Lower leg skin (tissue), 4 donors: ENCODE results near the gene F2R. TPM values are rescaled to one million over a fixed set of nuclear protein-coding genes. Genes with fewer than 3 reads are reported as not detected.

Source experiments
- DNase-seq, 2 donors: peaks; one replicate each; pipeline ENCODE4 v3.0.0-alpha.2; 2019; ENCODE audit warnings: low spot score in 2 of 2
- H3K4me3 ChIP-seq: fragments of 200-600 bp; sonication (generic); 2 replicates; pipeline ENCODE4 v1.5.1; 2017; ENCODE audit warnings: mild to moderate bottlenecking, low read depth; ENCODE audit not compliant: poor library complexity, severe bottlenecking
- CTCF ChIP-seq, 3 donors: fragments of 450-650 bp; IDR thresholded peaks; one replicate each; pipeline ENCODE4 v1.5.1; 2016; ENCODE audit warnings: antibody characterized with exemption in 3 of 3, mild to moderate bottlenecking in 3 of 3, moderate library complexity in 2 of 3
- POLR2A ChIP-seq, 2 donors: fragments of 450-650 bp; IDR thresholded peaks; one replicate each; pipeline ENCODE4 v1.6.1; 2016 to 2017; ENCODE audit warnings: antibody characterized with exemption in 2 of 2, mild to moderate bottlenecking in 1 of 2, moderate library complexity in 1 of 2
- WGBS, 2 donors: methylation state at CpG; one replicate each; pipeline ENCODE4 v1.1.5; 2018; 5-methylcytosine and 5-hydroxymethylcytosine counted together
- intact Hi-C: fragments of 100-400 bp; cut with DNase I; formaldehyde crosslinking; loops from one replicate; pipeline ENCODE4 v1.15.0; 2023; ENCODE audit warnings: low total_unique reads
- total RNA-seq, 4 donors: library from RNA; depleted of rRNA; stranded (reverse); fragments of >200 nt; gene quantifications; one replicate each; pipeline ENCODE4 v1.1.0, GENCODE V29; 2016

The F2R gene
- total RNA-seq, 4 donors from 2014 or later, result 52.4 to 70.9 (median 64.4) TPM

DNA sequence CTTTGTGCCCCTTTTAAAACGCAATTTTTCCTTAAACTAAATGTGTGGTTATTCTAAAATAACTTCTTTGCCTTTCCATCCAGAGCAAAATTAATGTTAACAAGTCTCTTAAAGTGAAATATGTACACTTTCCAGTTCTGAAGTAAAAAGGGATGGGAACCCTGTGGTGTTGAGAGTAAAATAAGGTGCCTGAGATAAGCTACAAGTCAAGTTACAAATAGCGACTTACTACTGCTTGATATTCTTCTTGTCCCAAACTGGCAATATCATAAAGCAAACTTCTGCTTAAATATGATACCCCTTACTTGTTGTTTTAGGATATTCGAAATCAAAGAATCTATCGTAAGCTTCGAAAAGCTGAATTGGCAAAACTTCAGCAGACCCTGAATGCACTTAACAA is 18.3 kb upstream of the F2R start:
- DNase-seq, result no peak
- 94 to 96% methylated on average over 5 of the region's 5 CpGs for WGBS, 2 donors
- TF ChIP-seq CTCF (IDR thresholded peaks at IDR 0.05) (no peak), POLR2A (IDR thresholded peaks at IDR 0.05) (no peak)
- intact Hi-C loops, result no loop called here
- no peak overlapping the region for H3K4me3 ChIP-seq

DNA sequence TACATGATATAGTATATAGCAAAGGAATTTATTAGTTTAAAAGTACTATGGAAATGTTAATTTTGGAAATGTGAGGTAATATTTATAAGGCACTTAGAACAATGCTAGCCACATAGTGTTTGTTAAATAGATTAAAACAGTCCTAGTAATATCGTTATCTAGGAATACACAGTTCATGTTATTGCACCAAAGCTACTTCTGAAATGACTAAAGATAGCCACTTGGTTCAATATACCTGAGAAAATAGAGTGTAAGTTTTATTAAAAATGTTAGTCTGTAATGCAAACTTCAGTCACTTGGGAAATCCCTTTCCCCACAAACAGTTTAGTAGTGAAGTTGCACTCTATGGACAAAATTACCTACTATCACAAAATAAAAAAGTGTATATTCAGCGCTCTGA is 15.4 kb upstream of the F2R start:
- WGBS, 2 donors, result 92 to 99% methylated on average over 2 of the region's 2 CpGs
- intact Hi-C loops, result no loop called here
- no peak for TF ChIP-seq POLR2A (IDR thresholded peaks at IDR 0.05)
- no peak for DNase-seq
- no peak overlapping the region for H3K4me3 ChIP-seq

DNA sequence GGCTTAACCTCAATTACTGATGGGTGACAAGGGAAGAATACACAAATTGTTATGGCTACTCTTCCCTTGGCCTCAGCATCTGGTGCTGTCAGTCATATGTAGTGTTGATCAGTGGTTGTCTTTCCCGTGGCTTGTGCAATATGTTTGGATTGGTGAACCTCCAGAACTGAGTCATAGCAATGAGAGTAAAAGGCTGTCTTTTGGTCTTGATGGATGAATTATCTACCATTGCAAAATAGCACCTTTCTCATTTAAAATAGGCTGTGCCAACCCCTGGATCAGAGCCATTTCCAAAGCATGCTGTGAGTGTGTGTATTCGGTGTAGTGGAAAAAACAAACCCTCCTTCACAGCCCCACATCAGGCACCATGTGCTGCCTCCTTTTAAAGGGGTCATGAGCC is 14.6 kb upstream of the F2R start:
- 31 to 35% methylated on average over 2 of the region's 2 CpGs for WGBS, 2 donors
- intact Hi-C loops, result no loop called here
- no peak for TF ChIP-seq POLR2A (IDR thresholded peaks at IDR 0.05)
- TF ChIP-seq CTCF (IDR thresholded peaks at IDR 0.05), result no peak
- peak in 1 of 2 donors; percentile 80 for DNase-seq
- H3K4me3 ChIP-seq, result no peak overlapping the region

GRCh38 chr5:76703707-76704106 is 12.2 kb upstream of the F2R start:
- TF ChIP-seq CTCF (IDR thresholded peaks at IDR 0.05), result no peak
- TF ChIP-seq POLR2A (IDR thresholded peaks at IDR 0.05), result no peak
- no peak for DNase-seq
- H3K4me3 ChIP-seq, result no peak overlapping the region
- 49 to 54% methylated on average over 2 of the region's 2 CpGs for WGBS, 2 donors
- intact Hi-C loops, result no loop called here

DNA sequence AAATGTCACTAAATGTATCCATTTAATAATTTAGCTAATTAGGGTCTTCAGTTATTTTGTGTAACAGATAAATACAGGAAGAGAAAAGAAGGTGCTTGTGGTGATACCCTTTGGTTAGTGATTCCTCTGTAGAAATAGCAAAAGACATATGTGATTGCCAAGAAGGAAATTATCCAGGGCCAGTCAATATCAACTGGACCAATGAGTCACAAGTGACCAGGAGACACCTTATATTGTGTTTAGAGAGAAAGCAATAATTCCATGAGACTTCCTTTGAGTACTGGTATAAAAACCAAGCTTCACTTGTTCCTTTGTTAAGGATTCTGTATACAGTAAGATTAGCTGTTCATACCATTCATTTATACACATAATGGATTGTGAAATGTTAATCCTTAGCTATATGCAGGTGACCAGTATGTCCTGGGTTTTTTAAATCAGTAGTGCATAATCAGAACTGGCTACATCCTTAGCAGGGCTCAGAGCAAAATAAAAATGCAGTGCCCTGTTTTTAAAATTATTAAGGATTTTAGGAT is 11.7 kb upstream of the F2R start:
- intact Hi-C loops, result no loop called here
- TF ChIP-seq CTCF (IDR thresholded peaks at IDR 0.05), result no peak
- no peak for TF ChIP-seq POLR2A (IDR thresholded peaks at IDR 0.05)
- DNase-seq, result no peak
- no peak overlapping the region for H3K4me3 ChIP-seq

DNA sequence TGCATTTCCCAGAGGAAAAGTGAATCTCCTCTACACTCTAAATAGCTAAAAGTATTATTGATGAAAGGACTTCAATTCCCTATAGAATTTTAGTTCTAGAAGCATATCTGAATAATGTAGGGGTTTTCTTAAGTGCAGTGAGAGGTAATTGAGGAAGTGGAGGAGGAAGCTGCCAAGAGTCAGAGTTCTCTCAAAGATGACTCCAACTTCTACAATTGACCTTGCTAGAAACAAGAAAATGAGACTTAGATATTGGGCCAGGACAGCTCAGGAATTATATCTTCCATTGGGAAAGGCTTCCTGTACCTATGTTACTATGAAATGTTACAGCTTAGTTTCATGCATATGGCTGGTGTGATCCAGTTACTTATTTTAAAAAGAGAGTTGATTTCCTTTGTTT is 10.4 kb upstream of the F2R start:
- no peak overlapping the region for H3K4me3 ChIP-seq
- DNase-seq, result no peak
- TF ChIP-seq CTCF (IDR thresholded peaks at IDR 0.05), result no peak
- no peak for TF ChIP-seq POLR2A (IDR thresholded peaks at IDR 0.05)
- intact Hi-C loops, result no loop called here
